Left renal pelvis (tissue), 4 donors: Measurements from ENCODE around the gene NEXN. TPM values are rescaled to one million over a fixed set of nuclear protein-coding genes. Genes with fewer than 3 reads are reported as not detected.

ENCODE experiments used
- DNase-seq, 4 donors: peaks; one replicate each; pipeline ENCODE4 v3.0.0-alpha.2; 2013; ENCODE audit warnings: low read depth in 4 of 4, low spot score in 3 of 4
- polyA plus RNA-seq, 4 donors: library from polyadenylated mRNA; unstranded; fragments of 120-200 nt; gene quantifications; one replicate each; pipeline ENCODE4 v1.2.1, GENCODE V29; 2013; ENCODE audit not compliant: insufficient read length in 4 of 4

Gene NEXN
- polyA plus RNA-seq, result 10 to 100 TPM; 13.4 to 17.9 (median 14.5) TPM

DNA sequence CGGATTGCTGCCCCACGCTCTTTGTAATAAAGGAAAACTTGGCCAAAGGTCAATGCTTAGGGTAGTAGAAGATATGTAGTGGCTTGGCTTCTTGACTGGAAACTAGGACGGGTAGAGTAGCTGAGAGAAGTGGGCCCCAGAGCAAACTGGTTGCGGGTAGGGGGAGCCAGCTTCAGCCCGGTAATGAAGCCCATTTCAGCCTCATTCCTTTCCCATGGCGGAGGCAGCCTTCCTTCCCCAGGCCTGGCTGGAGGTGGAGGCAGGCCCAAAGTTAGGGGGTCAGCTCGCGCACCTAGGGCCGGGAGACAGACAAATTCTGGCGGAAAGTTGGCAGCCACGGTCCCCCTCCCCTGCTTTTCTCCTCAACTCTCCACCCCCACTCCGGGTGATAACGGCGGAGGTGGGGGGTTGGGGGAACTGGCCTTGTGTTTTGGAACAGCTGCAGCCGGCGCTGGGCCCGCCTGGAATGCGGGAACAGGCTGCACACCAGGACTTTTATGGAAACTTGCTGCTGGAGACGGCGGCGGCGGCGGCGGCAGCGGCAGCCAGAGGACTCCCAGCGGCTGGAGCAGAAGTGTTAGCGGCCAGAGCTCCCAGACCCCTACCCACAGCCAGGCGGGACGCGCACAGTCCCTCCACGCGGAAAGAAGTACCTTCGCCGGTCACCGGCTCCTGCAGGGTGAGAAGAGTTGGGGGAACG lies at the start of gene NEXN:
TSS of gene NEXN (plus strand) at position 544 of the 700 bp plus-strand sequence. CDS start 27,483 bp downstream, outside the sequence.
- DNase-seq, result peak; percentile 46 to 56 (median 52)

- no peak for DNase-seq
Measured at GRCh38 chr1:77841574-77841973, 46.9 kb upstream of the NEXN start.

DNA sequence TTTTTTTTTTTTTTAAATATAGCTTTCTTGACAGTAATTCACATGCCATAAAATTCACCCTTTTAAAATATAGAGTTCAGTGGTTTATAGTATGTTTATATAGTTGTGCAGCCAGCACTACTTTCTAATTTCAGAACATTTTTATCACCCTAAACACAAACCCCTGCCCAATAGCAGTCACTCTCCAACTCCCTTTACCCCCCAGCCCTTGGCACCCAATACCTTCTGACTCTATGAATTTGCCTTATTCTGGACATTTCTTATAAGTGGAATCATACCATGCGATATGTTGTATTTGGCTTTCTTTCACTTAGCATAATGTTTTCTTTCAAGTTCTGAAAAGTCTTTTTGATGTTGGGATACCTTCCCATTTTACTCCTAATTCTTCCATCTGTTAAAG lies 42.5 kb upstream of the NEXN start:
- DNase-seq, result no peak

- DNase-seq, result no peak
Measured at GRCh38 chr1:77846966-77847365, 41.5 kb upstream of the NEXN start.

DNA sequence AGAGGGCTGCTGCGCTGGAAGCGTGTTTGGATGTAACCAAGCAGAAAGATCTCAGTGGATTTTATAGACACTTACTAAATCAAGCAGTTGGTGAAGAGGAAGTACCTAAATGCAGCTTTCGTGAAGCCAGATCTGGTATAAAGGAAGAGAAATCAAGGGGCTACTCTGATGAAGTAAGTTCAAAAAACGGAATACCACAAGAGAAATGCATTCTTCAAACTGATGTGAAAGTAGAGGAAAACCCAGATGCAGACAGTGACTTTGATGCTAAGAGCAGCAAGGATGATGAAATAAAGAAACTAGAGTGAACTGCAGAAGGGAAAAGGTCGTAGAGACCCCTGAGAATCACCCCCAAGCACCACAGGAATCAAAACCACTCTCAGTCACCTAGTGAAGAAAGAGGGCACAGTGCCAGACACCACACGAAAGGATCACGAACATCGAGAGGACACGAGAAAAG lies 40.8 kb upstream of the NEXN start:
- DNase-seq, result no peak

DNA sequence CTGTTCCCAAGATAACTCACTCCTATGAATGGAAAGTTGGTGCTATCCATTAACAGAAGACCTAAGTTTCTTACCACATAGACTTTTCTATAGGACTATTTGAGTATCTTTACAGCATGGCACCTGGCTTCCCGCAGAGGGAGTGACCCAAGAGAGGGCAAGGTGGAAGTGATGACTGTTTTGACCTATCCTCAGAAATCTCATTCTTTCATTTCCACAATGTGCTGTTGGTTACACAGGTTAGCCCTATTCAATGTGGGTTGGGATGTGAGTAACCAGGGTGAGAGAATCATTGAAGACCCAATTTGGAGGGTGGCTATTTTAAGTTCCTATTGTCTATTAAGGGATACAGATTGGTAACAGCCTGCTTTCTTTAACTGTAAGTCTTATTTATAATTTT lies 38.3 kb upstream of the NEXN start:
- no peak for DNase-seq

- no peak for DNase-seq
Measured at GRCh38 chr1:77857552-77857951, 30.9 kb upstream of the NEXN start.

DNA sequence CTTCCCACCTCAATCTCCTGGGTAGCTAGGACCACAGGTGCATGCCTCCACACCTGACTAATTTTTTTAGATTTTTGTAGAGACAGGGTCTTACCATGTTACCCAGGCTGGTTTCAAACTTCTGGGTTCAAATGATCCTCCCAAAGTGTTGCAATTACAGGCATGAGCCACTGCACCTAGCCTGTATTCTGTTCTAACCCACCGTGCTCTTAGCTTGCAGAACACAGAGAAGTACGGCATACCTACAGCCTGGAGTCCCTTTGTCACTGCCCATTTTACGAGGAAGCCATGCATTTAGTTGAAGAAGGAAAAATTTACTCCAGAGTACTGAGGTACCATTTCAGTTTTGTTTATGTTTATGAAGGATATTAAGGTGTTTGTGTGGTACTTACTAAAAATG lies 29.7 kb upstream of the NEXN start:
- DNase-seq, result no peak

- DNase-seq, result no peak
Measured at GRCh38 chr1:77859248-77859647, 29.2 kb upstream of the NEXN start.

GRCh38 chr1:77866296-77866695 lies 22.1 kb upstream of the NEXN start:
- DNase-seq, result no peak

GRCh38 chr1:77872645-77873044 lies 15.8 kb upstream of the NEXN start:
- DNase-seq, result no peak

- no peak for DNase-seq
Measured at GRCh38 chr1:77873461-77873860, 15.0 kb upstream of the NEXN start.

- no peak for DNase-seq
Measured at GRCh38 chr1:77874804-77875445, 13.5 kb upstream of the NEXN start.

DNA sequence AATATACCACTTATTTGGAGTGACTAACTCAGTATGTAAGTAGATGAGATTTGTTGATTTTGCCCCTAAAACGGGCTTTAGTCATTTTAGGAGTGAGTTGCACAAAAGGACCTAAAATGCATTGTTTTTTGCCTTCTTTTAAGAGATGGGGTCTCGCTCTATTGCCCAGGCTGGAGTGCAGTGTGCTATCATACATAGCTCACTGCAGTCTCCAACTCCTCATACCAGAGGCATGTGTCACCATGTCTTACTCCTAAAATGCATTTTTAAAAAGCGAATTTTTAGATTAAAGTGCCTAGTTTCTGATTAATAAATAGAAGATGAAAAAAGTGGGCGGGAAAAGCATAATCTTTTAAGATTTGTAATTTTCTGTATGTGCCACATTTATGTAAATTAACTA lies 11.5 kb upstream of the NEXN start:
- no peak for DNase-seq

GRCh38 chr1:77881061-77881460 lies 7.4 kb upstream of the NEXN start:
- no peak for DNase-seq

DNA sequence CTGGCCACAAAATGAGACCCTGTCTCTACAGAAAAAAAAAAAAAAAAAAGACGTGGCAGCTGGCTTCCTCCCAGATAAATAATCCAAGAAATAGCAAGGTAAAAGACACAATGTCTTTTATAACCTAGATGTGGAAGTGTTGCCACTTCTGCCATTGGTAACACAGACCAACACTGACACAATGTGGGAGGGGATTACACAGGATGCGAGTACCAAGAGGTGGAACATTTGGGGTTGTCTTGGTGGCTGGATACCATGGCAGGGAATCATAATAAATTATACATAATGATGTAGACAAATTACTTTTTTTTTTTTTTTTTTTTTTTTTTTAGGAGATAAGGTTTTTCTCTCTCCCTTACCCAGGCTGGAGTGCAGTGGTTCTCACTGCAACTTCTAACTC lies 6.0 kb upstream of the NEXN start:
- no peak for DNase-seq

- peak in 3 of 4 donors; percentile 35 to 43 (median 37) for DNase-seq
Measured at GRCh38 chr1:77888781-77889642, 588 bp downstream of the NEXN start.

DNA sequence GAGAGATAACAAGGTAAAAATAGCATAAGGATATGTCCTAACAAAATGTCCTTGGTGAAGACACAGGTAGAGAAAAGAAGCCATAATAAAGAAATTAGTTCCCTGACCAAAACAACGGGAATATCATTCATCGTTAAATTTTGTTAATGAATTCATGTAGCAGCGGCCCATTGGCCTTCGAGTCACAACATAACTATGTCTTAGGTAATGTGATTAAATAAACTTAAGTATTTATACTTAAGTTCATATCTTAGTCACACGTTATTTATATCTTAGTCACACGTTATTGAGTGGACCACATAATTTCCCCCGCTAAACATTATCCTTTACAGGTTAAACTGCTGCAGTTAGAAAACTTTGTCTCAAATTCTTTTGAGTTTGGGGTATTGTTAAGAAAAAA lies 1.2 kb downstream of the NEXN start:
- DNase-seq, result no peak

- DNase-seq, result no peak
Measured at GRCh38 chr1:77891200-77891599, 2.8 kb downstream of the NEXN start.

GRCh38 chr1:77899647-77900320 lies 11.4 kb downstream of the NEXN start:
- DNase-seq, result no peak
